ENCODE data around the gene DOK6.
A peak's percentile ranks its signal among the peaks of the same experiment; 100 is the strongest.
"Not testable (repeated sequence)": the region's sequence is repeated elsewhere in the genome, so short reads cannot be mapped to it uniquely, and the experiment has no call there.

The DOK6 gene

GRCh38 chr18:69626643-69627242 is 226.1 kb downstream of the DOK6 start:
- DNase-seq = no peak

GRCh38 chr18:69628774-69629359 is 228.2 kb downstream of the DOK6 start:
- DNase-seq = no peak

GRCh38 chr18:69631281-69631680 is 230.6 kb downstream of the DOK6 start:
- DNase-seq = peak; percentile 64

GRCh38 chr18:69635482-69635881 is 234.8 kb downstream of the DOK6 start:
- DNase-seq = no peak

- DNase-seq = no peak
These were observed 236.0 kb downstream of the DOK6 start for GRCh38 chr18:69636529-69637301.

GRCh38 chr18:69638056-69638455 is 237.4 kb downstream of the DOK6 start:
- no peak for DNase-seq

- no peak for DNase-seq
These were observed 247.0 kb downstream of the DOK6 start for GRCh38 chr18:69647702-69648101.

GRCh38 chr18:69648486-69648885 is 247.8 kb downstream of the DOK6 start:
- no peak for DNase-seq

- DNase-seq = no peak
These were observed 249.0 kb downstream of the DOK6 start for GRCh38 chr18:69649684-69650083.

- DNase-seq = no peak
These were observed 250.6 kb downstream of the DOK6 start for GRCh38 chr18:69651243-69651642.

- DNase-seq = no peak
These were observed 255.1 kb downstream of the DOK6 start for GRCh38 chr18:69655816-69656215.

- peak; percentile 27 for DNase-seq
These were observed 257.4 kb downstream of the DOK6 start for GRCh38 chr18:69658103-69658502.

GRCh38 chr18:69658685-69659084 is 258.0 kb downstream of the DOK6 start:
- DNase-seq = no peak

- no peak for DNase-seq
These were observed 258.5 kb downstream of the DOK6 start for GRCh38 chr18:69659142-69659651.

- DNase-seq = not testable (repeated sequence)
These were observed 261.4 kb downstream of the DOK6 start for GRCh38 chr18:69662090-69662489.

- DNase-seq = no peak
These were observed 263.7 kb downstream of the DOK6 start for GRCh38 chr18:69664399-69664798.

- no peak for DNase-seq
These were observed 273.7 kb downstream of the DOK6 start for GRCh38 chr18:69674292-69674877.

GRCh38 chr18:69674966-69675365 is 274.3 kb downstream of the DOK6 start:
- DNase-seq = no peak

- DNase-seq = no peak
These were observed 276.9 kb downstream of the DOK6 start for GRCh38 chr18:69677595-69677994.

- no peak for DNase-seq
These were observed 279.4 kb downstream of the DOK6 start for GRCh38 chr18:69680123-69680522.

GRCh38 chr18:69683176-69683575 is 282.5 kb downstream of the DOK6 start:
- DNase-seq = no peak

GRCh38 chr18:69684789-69685188 is 284.1 kb downstream of the DOK6 start:
- DNase-seq = no peak

- DNase-seq = peak; percentile 4
These were observed 286.2 kb downstream of the DOK6 start for GRCh38 chr18:69686861-69687260.
